ENCODE data around the gene DDI2. TPM values are rescaled to one million over a fixed set of nuclear protein-coding genes. Genes with fewer than 3 reads are reported as not detected.

Gene DDI2
- total RNA-seq, 2 experiments from 2014 or later: 33.7 to 34.9 TPM

GRCh38 chr1:15633756-15634420, 16.6 kb downstream of the DDI2 start:
- H3K27ac Mint-ChIP-seq: no peak overlapping the region
- no peak for TF ChIP-seq CTCF (IDR thresholded peaks at IDR 0.05)
- no peaks in the 10 kb centered on the region for H3K4me1 Mint-ChIP-seq (ENCODE audit: low read depth)
- POLR2A ChIA-PET: interaction anchor here (0.8 kb wide), 1 partner anchor 12 kb away, joined by 4 read pairs; no protein-coding TSS in a partner anchor
- no peak for ATAC-seq
- no peak overlapping the region for H3K4me3 Mint-ChIP-seq
- H3K36me3 Mint-ChIP-seq (ENCODE audit: low read depth): peaks cover 62% of the 10 kb centered on the region
- intact Hi-C loops (cut with micrococcal nuclease): no loop called here
- DNase-seq: no peak
- CTCF ChIA-PET: no interaction called here
- no peaks in the 10 kb centered on the region for H3K27me3 Mint-ChIP-seq
- H3K9me3 Mint-ChIP-seq: no peaks in the 10 kb centered on the region

GRCh38 chr1:15636436-15636835, 19.2 kb downstream of the DDI2 start:
- Mint-ChIP-seq H3K4me3 (no peak overlapping the region), H3K27me3 (no peaks in the 10 kb centered on the region), H3K36me3 (ENCODE audit: low read depth) (peaks cover 59% of the 10 kb centered on the region), H3K9me3 (no peaks in the 10 kb centered on the region), H3K4me1 (ENCODE audit: low read depth) (no peaks in the 10 kb centered on the region), H3K27ac (no peak overlapping the region)
- no peak for TF ChIP-seq CTCF (IDR thresholded peaks at IDR 0.05)
- ATAC-seq (no peak), DNase-seq (no peak)
- ChIA-PET POLR2A (interaction anchor here (1.5 kb wide), 1 partner anchor 18 kb away, joined by 4 read pairs; no protein-coding TSS in a partner anchor), CTCF (no interaction called here)
- intact Hi-C loops (cut with micrococcal nuclease): no loop called here

- ATAC-seq: no peak
- ChIA-PET POLR2A (no interaction called here), CTCF (no interaction called here)
- Mint-ChIP-seq H3K27ac (no peak overlapping the region), H3K9me3 (no peaks in the 10 kb centered on the region), H3K4me1 (ENCODE audit: low read depth) (no peaks in the 10 kb centered on the region), H3K4me3 (no peak overlapping the region), H3K36me3 (ENCODE audit: low read depth) (peaks cover 60% of the 10 kb centered on the region), H3K27me3 (no peaks in the 10 kb centered on the region)
- no peak for DNase-seq
- intact Hi-C loops (cut with micrococcal nuclease): no loop called here
- no peak for TF ChIP-seq CTCF (IDR thresholded peaks at IDR 0.05)
Measured at GRCh38 chr1:15637826-15638225, 20.6 kb downstream of the DDI2 start.

- no peak for ATAC-seq
- H3K27ac Mint-ChIP-seq: no peak overlapping the region
- H3K9me3 Mint-ChIP-seq: no peaks in the 10 kb centered on the region
- no peaks in the 10 kb centered on the region for H3K4me1 Mint-ChIP-seq (ENCODE audit: low read depth)
- H3K4me3 Mint-ChIP-seq: no peak overlapping the region
- no peak for TF ChIP-seq CTCF (IDR thresholded peaks at IDR 0.05)
- POLR2A ChIA-PET: no interaction called here
- H3K27me3 Mint-ChIP-seq: no peaks in the 10 kb centered on the region
- no peak for DNase-seq
- CTCF ChIA-PET: no interaction called here
- intact Hi-C loops (cut with micrococcal nuclease): no loop called here
- H3K36me3 Mint-ChIP-seq (ENCODE audit: low read depth): peaks cover 60% of the 10 kb centered on the region
Measured at GRCh38 chr1:15639262-15639661, 22.0 kb downstream of the DDI2 start.

GRCh38 chr1:15639931-15640330, 22.7 kb downstream of the DDI2 start:
- no peak for TF ChIP-seq CTCF (IDR thresholded peaks at IDR 0.05)
- H3K9me3 Mint-ChIP-seq: no peaks in the 10 kb centered on the region
- no peak for ATAC-seq
- ChIA-PET POLR2A (no interaction called here), CTCF (no interaction called here)
- H3K27ac Mint-ChIP-seq: no peak overlapping the region
- intact Hi-C loops (cut with micrococcal nuclease): no loop called here
- H3K4me3 Mint-ChIP-seq: no peak overlapping the region
- H3K36me3 Mint-ChIP-seq (ENCODE audit: low read depth): peaks cover 58% of the 10 kb centered on the region
- H3K27me3 Mint-ChIP-seq: no peaks in the 10 kb centered on the region
- H3K4me1 Mint-ChIP-seq (ENCODE audit: low read depth): no peaks in the 10 kb centered on the region
- no peak for DNase-seq

All from activated CD8-positive, alpha-beta T cell treated with anti-CD3 and anti-CD28 coated beads for 36 hours (primary cell).